Medulla oblongata (tissue), 1 donor: Measurements from ENCODE around the gene AP1B1.
A peak's percentile ranks its signal among the peaks of the same experiment; 100 is the strongest.
"Not testable (repeated sequence)": the region's sequence is repeated elsewhere in the genome, so short reads cannot be mapped to it uniquely, and the experiment has no call there.

Source experiments
- DNase-seq: peaks from one replicate; pipeline ENCODE4 v3.0.0-alpha.2; 2015; ENCODE audit errors: extremely low spot score

Gene AP1B1

GRCh38 chr22:29388759-29389090 is 355 bp upstream of the AP1B1 start:
- no peak for DNase-seq

GRCh38 chr22:29386708-29387107 is 1.7 kb downstream of the AP1B1 start:
- DNase-seq: no peak

GRCh38 chr22:29385748-29386147 is 2.6 kb downstream of the AP1B1 start:
- peak; percentile 86 for DNase-seq

GRCh38 chr22:29385151-29385704 is 3.1 kb downstream of the AP1B1 start:
- no peak for DNase-seq

GRCh38 chr22:29383740-29384139 is 4.6 kb downstream of the AP1B1 start:
- no peak for DNase-seq

- peak; percentile 64 for DNase-seq
These were observed 5.6 kb downstream of the AP1B1 start for GRCh38 chr22:29382580-29383302.

- DNase-seq: no peak
These were observed 7.5 kb downstream of the AP1B1 start for GRCh38 chr22:29380856-29381255.

- no peak for DNase-seq
These were observed 8.2 kb downstream of the AP1B1 start for GRCh38 chr22:29380032-29380781.

GRCh38 chr22:29379258-29379657 is 9.1 kb downstream of the AP1B1 start:
- DNase-seq: no peak

GRCh38 chr22:29377979-29378378 is 10.4 kb downstream of the AP1B1 start:
- no peak for DNase-seq

- not testable (repeated sequence) for DNase-seq
These were observed 11.7 kb downstream of the AP1B1 start for GRCh38 chr22:29376705-29377104.

- no peak for DNase-seq
These were observed 12.8 kb downstream of the AP1B1 start for GRCh38 chr22:29375398-29376076.

GRCh38 chr22:29374806-29375205 is 13.6 kb downstream of the AP1B1 start:
- not testable (repeated sequence) for DNase-seq

GRCh38 chr22:29374401-29374800 is 14.0 kb downstream of the AP1B1 start:
- no peak for DNase-seq

- DNase-seq: no peak
These were observed 17.8 kb downstream of the AP1B1 start for GRCh38 chr22:29370537-29370936.

GRCh38 chr22:29369460-29369859 is 18.9 kb downstream of the AP1B1 start:
- peak; percentile 85 for DNase-seq

GRCh38 chr22:29359469-29359868 is 28.9 kb downstream of the AP1B1 start:
- DNase-seq: peak; percentile 73

GRCh38 chr22:29357193-29357890 is 31.0 kb downstream of the AP1B1 start:
- not testable (repeated sequence) for DNase-seq

GRCh38 chr22:29353860-29354259 is 34.5 kb downstream of the AP1B1 start:
- no peak for DNase-seq

- no peak for DNase-seq
These were observed 35.1 kb downstream of the AP1B1 start for GRCh38 chr22:29353286-29353685.

GRCh38 chr22:29352778-29353177 is 35.6 kb downstream of the AP1B1 start:
- peak; percentile 71 for DNase-seq

- no peak for DNase-seq
These were observed 36.5 kb downstream of the AP1B1 start for GRCh38 chr22:29351891-29352290.
